Fibroblast of lung (primary cell): ENCODE measurements around the gene ZNF728. TPM values are rescaled to one million over a fixed set of nuclear protein-coding genes. Genes with fewer than 3 reads are reported as not detected.
"Not testable (repeated sequence)": the region's sequence is repeated elsewhere in the genome, so short reads cannot be mapped to it uniquely, and the experiment has no call there.

Source experiments
- DNase-seq, 2 donors: peaks; one replicate each; pipeline versions ENCODE4 v3.0.0 to v3.0.0-alpha.2; 2010; ENCODE audit warnings: low read depth in 2 of 2
- H2AFZ ChIP-seq: 2 replicates; pipeline ENCODE4 v1.5.1; 2012; ENCODE audit warnings: low read length, control low read depth, inconsistent platforms
- H3K27ac ChIP-seq: 2 replicates; pipeline ENCODE4 v1.5.1; 2011; ENCODE audit warnings: low read length, control low read depth; ENCODE audit not compliant: insufficient read depth
- H3K27me3 ChIP-seq: 2 replicates; pipeline ENCODE4 v1.5.1; 2011; ENCODE audit warnings: mild to moderate bottlenecking, low read length; ENCODE audit not compliant: control insufficient read depth, insufficient read depth
- H3K36me3 ChIP-seq: 2 replicates; pipeline ENCODE4 v1.5.1; 2011; ENCODE audit warnings: low read length; ENCODE audit not compliant: control insufficient read depth, insufficient read depth
- H3K4me1 ChIP-seq: 2 replicates; pipeline ENCODE4 v1.5.1; 2011; ENCODE audit warnings: low read length; ENCODE audit not compliant: control insufficient read depth, insufficient read depth; ENCODE audit errors: extremely low read depth
- H3K4me2 ChIP-seq: 2 replicates; pipeline ENCODE4 v1.5.1; 2011; ENCODE audit warnings: low read length, control low read depth; ENCODE audit not compliant: insufficient read depth; ENCODE audit errors: extremely low read depth
- H3K4me3 ChIP-seq, 4 experiments: fragments of 200-600 bp in 1 of 4; sonication (generic) in 1 of 4; replicated peaks in 1 of 4; 2 replicates each; pipeline ENCODE4 v1.5.1; 2011 to 2016; ENCODE audit warnings: low read length in 4 of 4, low read depth in 3 of 4, mild to moderate bottlenecking in 3 of 4, control low read depth in 2 of 4, inconsistent platforms in 1 of 4, mixed read lengths in 1 of 4; ENCODE audit not compliant: insufficient read depth in 1 of 4; ENCODE audit errors: control extremely low read depth in 1 of 4
- H3K79me2 ChIP-seq: 2 replicates; pipeline ENCODE4 v1.5.1; 2012; ENCODE audit warnings: mild to moderate bottlenecking, low read length, inconsistent platforms; ENCODE audit not compliant: control insufficient read depth, insufficient read depth
- H3K9ac ChIP-seq: 2 replicates; pipeline ENCODE4 v1.5.1; 2011; ENCODE audit warnings: mild to moderate bottlenecking, low read length, control low read depth; ENCODE audit not compliant: insufficient read depth
- H3K9me3 ChIP-seq: 2 replicates; pipeline ENCODE4 v1.5.1; 2012; ENCODE audit warnings: low read depth, low read length; ENCODE audit not compliant: control insufficient read depth, insufficient read depth
- H4K20me1 ChIP-seq: 2 replicates; pipeline ENCODE4 v1.5.1; 2011; ENCODE audit warnings: low read length; ENCODE audit not compliant: control insufficient read depth, insufficient read depth; ENCODE audit errors: extremely low read depth
- CTCF ChIP-seq, 2 donors: IDR thresholded peaks in 1 of 2; conservative IDR thresholded peaks in 1 of 2; 1 replicate in 1 of 2; 2 replicates in 1 of 2; pipeline ENCODE4 v1.5.1; 2011 to 2012; ENCODE audit warnings: low read length in 2 of 2, control low read depth in 1 of 2, inconsistent platforms in 1 of 2, low read depth in 1 of 2, mild to moderate bottlenecking in 1 of 2
- EZH2 ChIP-seq: IDR thresholded peaks from 2 replicates; pipeline ENCODE4 v1.5.1; 2012; ENCODE audit warnings: low read length, control low read depth, mild to moderate bottlenecking; ENCODE audit errors: missing control alignments
- polyA plus RNA-seq, 2 donors: library from polyadenylated mRNA; depleted of rRNA in 1 of 2; stranded (reverse) in 1 of 2; unstranded in 1 of 2; fragments of >200 nt; gene quantifications; 2 replicates each; pipeline ENCODE4 v1.2.1, GENCODE V29; 2011 to 2012; ENCODE audit warnings: missing spikeins in 1 of 2
- total RNA-seq: library from RNA; depleted of rRNA; stranded (reverse); fragments of >200 nt; gene quantifications from 2 replicates; pipeline ENCODE4 v1.2.1, GENCODE V29; 2014

ZNF728 gene
- total and polyA plus RNA-seq, 2 donors (not counting 1 experiment from before 2014, with no cell fraction given) = 1.8 TPM; not detected in 1

DNA sequence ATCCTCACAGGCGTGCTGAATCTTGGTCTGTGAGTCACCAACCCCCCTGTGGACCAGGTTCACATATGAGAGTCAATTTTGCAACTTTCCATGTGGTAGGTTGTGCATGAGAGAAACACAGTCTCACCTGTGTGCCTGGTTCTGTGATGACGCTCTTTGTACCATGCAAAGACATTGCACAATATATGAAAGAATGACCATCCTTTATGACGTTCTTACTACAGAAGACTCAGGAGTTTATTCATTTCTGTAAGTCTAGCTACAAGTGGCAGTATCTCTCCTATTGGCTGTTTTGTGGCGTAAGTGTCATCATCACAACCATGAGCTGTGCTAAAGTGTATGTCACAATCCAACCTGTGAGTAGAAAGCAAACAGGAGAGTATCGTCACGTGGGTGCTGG lies 43.8 kb upstream of the ZNF728 start:
- H3K79me2 ChIP-seq = no peaks in the 10 kb centered on the region
- no peaks in the 10 kb centered on the region for H3K4me1 ChIP-seq
- no peaks in the 10 kb centered on the region for H3K9me3 ChIP-seq
- no peak overlapping the region for H3K4me3 ChIP-seq
- H3K9ac ChIP-seq = no peak overlapping the region
- H3K36me3 ChIP-seq = no peaks in the 10 kb centered on the region
- H3K27me3 ChIP-seq = no peaks in the 10 kb centered on the region
- no peak overlapping the region for H3K4me2 ChIP-seq
- no peaks in the 10 kb centered on the region for H4K20me1 ChIP-seq
- DNase-seq = no peak
- H3K27ac ChIP-seq = no peak overlapping the region
- H2AFZ ChIP-seq = no peak overlapping the region
- TF ChIP-seq EZH2 (no peak), CTCF (conservative IDR thresholded peaks at IDR 0.05 in 1 of 2, IDR thresholded peaks at IDR 0.05 in 1 of 2; ENCODE audit: low read depth in 1 of 2, low read length in 2 of 2) (no peak)

- no peak for DNase-seq
- no peak overlapping the region for H3K9ac ChIP-seq
- H3K79me2 ChIP-seq = no peaks in the 10 kb centered on the region
- no peaks in the 10 kb centered on the region for H3K36me3 ChIP-seq
- no peak overlapping the region for H3K4me3 ChIP-seq
- H4K20me1 ChIP-seq = no peaks in the 10 kb centered on the region
- no peak overlapping the region for H2AFZ ChIP-seq
- TF ChIP-seq EZH2 (no peak), CTCF (conservative IDR thresholded peaks at IDR 0.05 in 1 of 2, IDR thresholded peaks at IDR 0.05 in 1 of 2; ENCODE audit: low read depth in 1 of 2, low read length in 2 of 2) (no peak)
- no peaks in the 10 kb centered on the region for H3K9me3 ChIP-seq
- H3K4me1 ChIP-seq = no peaks in the 10 kb centered on the region
- H3K27ac ChIP-seq = no peak overlapping the region
- no peaks in the 10 kb centered on the region for H3K27me3 ChIP-seq
- H3K4me2 ChIP-seq = no peak overlapping the region
Measured at GRCh38 chr19:23033721-23034120, 30.7 kb upstream of the ZNF728 start.

GRCh38 chr19:23015660-23016059 lies 12.7 kb upstream of the ZNF728 start:
- Histone ChIP-seq H2AFZ (no peak overlapping the region), H3K27me3 (no peaks in the 10 kb centered on the region), H3K4me1 (no peaks in the 10 kb centered on the region), H3K9ac (no peak overlapping the region), H3K27ac (no peak overlapping the region), H3K9me3 (no peaks in the 10 kb centered on the region), H3K4me3 (no peak overlapping the region), H4K20me1 (no peaks in the 10 kb centered on the region), H3K4me2 (no peak overlapping the region), H3K79me2 (no peaks in the 10 kb centered on the region), H3K36me3 (no peaks in the 10 kb centered on the region)
- TF ChIP-seq EZH2 (no peak), CTCF (conservative IDR thresholded peaks at IDR 0.05 in 1 of 2, IDR thresholded peaks at IDR 0.05 in 1 of 2; ENCODE audit: low read depth in 1 of 2, low read length in 2 of 2) (no peak)
- no peak for DNase-seq

DNA sequence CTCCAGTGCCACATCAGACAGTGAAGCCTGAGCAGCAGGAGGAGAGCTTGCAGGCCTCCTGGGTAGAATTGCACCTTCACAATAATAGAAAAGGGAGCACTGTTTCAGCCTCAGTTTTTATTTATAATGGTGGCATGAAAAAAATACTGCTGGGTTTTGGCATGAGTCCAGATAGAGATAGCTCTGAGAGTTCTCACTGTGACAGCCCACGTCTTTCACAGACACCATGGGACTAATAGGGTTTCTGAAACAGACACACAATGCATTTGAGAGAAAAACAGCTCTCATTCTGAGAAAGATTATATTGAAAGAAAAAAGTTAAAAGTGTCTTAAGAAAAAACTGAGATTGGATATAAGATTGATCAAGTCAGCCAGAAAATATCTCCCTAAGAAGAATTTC lies 8.0 kb downstream of the ZNF728 start:
- not testable (repeated sequence) for H3K4me3 ChIP-seq, H3K9me3 ChIP-seq, H3K79me2 ChIP-seq, H4K20me1 ChIP-seq, H3K27me3 ChIP-seq, H3K4me2 ChIP-seq, H3K4me1 ChIP-seq, H2AFZ ChIP-seq, DNase-seq, H3K27ac ChIP-seq, H3K9ac ChIP-seq, H3K36me3 ChIP-seq
